HG02943 (cell line): ENCODE results near the gene ERMAP.
"Not testable (repeated sequence)": the region's sequence is repeated elsewhere in the genome, so short reads cannot be mapped to it uniquely, and the experiment has no call there.

Experiments
- ATAC-seq: cut with Tn5 transposase; IDR thresholded peaks from one replicate; pipeline ENCODE4 v1.9.1; 2021; ENCODE audit warnings: mild to moderate bottlenecking, low read depth, moderate library complexity; ENCODE audit not compliant: unreplicated experiment

The ERMAP gene

GRCh38 chr1:42868466-42868865 is 51.5 kb downstream of the ERMAP start:
- not testable (repeated sequence) for ATAC-seq

- not testable (repeated sequence) for ATAC-seq
Measured at GRCh38 chr1:42869254-42869653, 52.3 kb downstream of the ERMAP start.

- ATAC-seq: not testable (repeated sequence)
Measured at GRCh38 chr1:42869751-42870150, 52.8 kb downstream of the ERMAP start.

GRCh38 chr1:42873108-42873507 is 56.2 kb downstream of the ERMAP start:
- ATAC-seq: not testable (repeated sequence)

GRCh38 chr1:42873670-42874069 is 56.7 kb downstream of the ERMAP start:
- ATAC-seq: no peak

GRCh38 chr1:42876009-42876408 is 59.1 kb downstream of the ERMAP start:
- ATAC-seq: no peak

- no peak for ATAC-seq
Measured at GRCh38 chr1:42877380-42877779, 60.5 kb downstream of the ERMAP start.

GRCh38 chr1:42880384-42880783 is 63.5 kb downstream of the ERMAP start:
- no peak for ATAC-seq

GRCh38 chr1:42886046-42886739 is 69.3 kb downstream of the ERMAP start:
- ATAC-seq: no peak

- ATAC-seq: no peak
Measured at GRCh38 chr1:42886800-42887199, 69.9 kb downstream of the ERMAP start.

- ATAC-seq: no peak
Measured at GRCh38 chr1:42887366-42887765, 70.4 kb downstream of the ERMAP start.

- no peak for ATAC-seq
Measured at GRCh38 chr1:42888013-42888633, 71.2 kb downstream of the ERMAP start.

GRCh38 chr1:42889264-42889663 is 72.3 kb downstream of the ERMAP start:
- no peak for ATAC-seq

GRCh38 chr1:42891465-42892138 is 74.7 kb downstream of the ERMAP start:
- no peak for ATAC-seq
